Stimulated activated naive CD8-positive, alpha-beta T cell treated with anti-CD3 and anti-CD28 coated beads, Interleukin-15, Interleukin-2, amounts not matched to agents 100 ng/mL and 50 ng/mL, for 24 hours (primary cell): ENCODE results near the gene SMIM29.

Source experiments
- H3K27ac Mint-ChIP-seq: one replicate; pipeline ENCODE4 v1.8.0; 2021; ENCODE audit warnings: mild to moderate bottlenecking, mixed read lengths
- H3K27me3 Mint-ChIP-seq: one replicate; pipeline ENCODE4 v1.8.0; 2021; ENCODE audit warnings: mixed read lengths
- H3K36me3 Mint-ChIP-seq: one replicate; pipeline ENCODE4 v1.8.0; 2021; ENCODE audit warnings: low read depth, mixed read lengths
- H3K4me1 Mint-ChIP-seq: one replicate; pipeline ENCODE4 v1.8.0; 2021; ENCODE audit warnings: low read depth, mixed read lengths
- H3K4me3 Mint-ChIP-seq: one replicate; pipeline ENCODE4 v1.8.0; 2021; ENCODE audit warnings: mild to moderate bottlenecking, mixed read lengths
- H3K9me3 Mint-ChIP-seq: one replicate; pipeline ENCODE4 v1.8.0; 2021; ENCODE audit warnings: mixed read lengths

SMIM29 gene

GRCh38 chr6:34202329-34203201 lies 46.2 kb downstream of the SMIM29 start:
- H3K9me3 Mint-ChIP-seq = no peaks in the 10 kb centered on the region
- no peak overlapping the region for H3K27ac Mint-ChIP-seq
- H3K4me3 Mint-ChIP-seq = no peak overlapping the region
- H3K36me3 Mint-ChIP-seq = no peaks in the 10 kb centered on the region
- peaks cover 32% of the 10 kb centered on the region for H3K4me1 Mint-ChIP-seq
- H3K27me3 Mint-ChIP-seq = no peaks in the 10 kb centered on the region

- H3K36me3 Mint-ChIP-seq = no peaks in the 10 kb centered on the region
- no peaks in the 10 kb centered on the region for H3K9me3 Mint-ChIP-seq
- no peaks in the 10 kb centered on the region for H3K27me3 Mint-ChIP-seq
- no peak overlapping the region for H3K27ac Mint-ChIP-seq
- H3K4me3 Mint-ChIP-seq = no peak overlapping the region
- H3K4me1 Mint-ChIP-seq = peaks cover 24% of the 10 kb centered on the region
These were observed 47.2 kb downstream of the SMIM29 start for GRCh38 chr6:34201455-34202107.

- Mint-ChIP-seq H3K27me3 (no peaks in the 10 kb centered on the region), H3K4me3 (no peak overlapping the region), H3K27ac (no peak overlapping the region), H3K9me3 (no peaks in the 10 kb centered on the region), H3K36me3 (no peaks in the 10 kb centered on the region), H3K4me1 (peaks cover 17% of the 10 kb centered on the region)
These were observed 48.4 kb downstream of the SMIM29 start for GRCh38 chr6:34200340-34200971.

GRCh38 chr6:34196833-34197195 lies 52.0 kb downstream of the SMIM29 start:
- no peaks in the 10 kb centered on the region for H3K9me3 Mint-ChIP-seq
- no peaks in the 10 kb centered on the region for H3K36me3 Mint-ChIP-seq
- no peak overlapping the region for H3K27ac Mint-ChIP-seq
- no peaks in the 10 kb centered on the region for H3K27me3 Mint-ChIP-seq
- peak overlapping the region; percentile 81 for H3K4me3 Mint-ChIP-seq
- peaks cover 12% of the 10 kb centered on the region for H3K4me1 Mint-ChIP-seq
